Measurements from ENCODE around the gene UNC13D.
"Not testable (repeated sequence)": the region's sequence is repeated elsewhere in the genome, so short reads cannot be mapped to it uniquely, and the experiment has no call there.

UNC13D gene

DNA sequence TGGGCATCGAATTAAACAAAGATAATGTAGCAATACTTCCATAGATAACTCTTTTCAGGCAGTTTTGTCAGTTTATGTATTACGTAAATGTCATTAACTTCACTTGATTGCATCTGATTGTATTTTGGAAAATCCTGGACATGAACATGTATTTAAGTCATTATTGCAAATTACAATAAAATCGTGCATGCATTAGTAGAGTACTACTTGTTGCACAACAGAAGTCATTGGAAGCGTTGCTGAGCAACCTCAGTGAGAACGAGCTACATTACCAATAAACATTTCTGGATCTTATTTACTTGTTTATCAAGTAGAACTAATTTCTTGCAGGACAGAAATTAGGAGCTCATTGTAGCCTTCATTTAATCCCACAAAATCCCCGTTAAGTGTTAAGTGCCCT is 53.0 kb downstream of the UNC13D start:
- FAIRE-seq: no peak

- FAIRE-seq: no peak
Measured at GRCh38 chr17:75785016-75785890, 59.0 kb downstream of the UNC13D start.

DNA sequence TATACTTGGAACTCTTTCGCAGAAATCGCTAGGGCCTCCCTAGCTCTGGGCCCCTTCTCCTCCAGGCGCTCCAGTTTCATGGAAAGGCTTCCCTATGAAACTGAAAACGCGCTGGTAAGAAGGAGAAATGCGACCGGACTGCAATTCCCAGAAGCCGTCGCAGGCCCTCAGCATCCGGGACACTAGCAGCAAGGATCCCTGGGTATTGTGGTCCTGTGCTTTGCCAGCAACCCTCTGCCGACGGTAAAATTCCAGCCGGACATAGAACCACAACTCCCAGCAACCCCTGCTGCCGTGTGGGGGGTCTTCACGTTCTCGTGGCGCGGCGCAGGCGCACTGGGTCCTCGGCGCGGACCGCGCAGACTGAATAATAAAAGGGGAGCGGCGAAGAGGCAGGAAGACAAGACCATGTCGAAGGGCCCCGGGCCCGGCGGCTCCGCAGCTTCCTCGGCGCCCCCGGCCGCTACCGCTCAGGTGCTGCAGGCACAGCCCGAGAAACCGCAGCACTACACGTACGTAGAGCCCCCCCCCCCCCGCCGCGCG is 59.7 kb downstream of the UNC13D start, which contains the start of gene UNK:
Gene UNK (plus strand): TSS at position 334 of the 543 bp plus-strand sequence. CDS start 75 bp downstream, at position 409.
- peak; percentile 92 for FAIRE-seq

DNA sequence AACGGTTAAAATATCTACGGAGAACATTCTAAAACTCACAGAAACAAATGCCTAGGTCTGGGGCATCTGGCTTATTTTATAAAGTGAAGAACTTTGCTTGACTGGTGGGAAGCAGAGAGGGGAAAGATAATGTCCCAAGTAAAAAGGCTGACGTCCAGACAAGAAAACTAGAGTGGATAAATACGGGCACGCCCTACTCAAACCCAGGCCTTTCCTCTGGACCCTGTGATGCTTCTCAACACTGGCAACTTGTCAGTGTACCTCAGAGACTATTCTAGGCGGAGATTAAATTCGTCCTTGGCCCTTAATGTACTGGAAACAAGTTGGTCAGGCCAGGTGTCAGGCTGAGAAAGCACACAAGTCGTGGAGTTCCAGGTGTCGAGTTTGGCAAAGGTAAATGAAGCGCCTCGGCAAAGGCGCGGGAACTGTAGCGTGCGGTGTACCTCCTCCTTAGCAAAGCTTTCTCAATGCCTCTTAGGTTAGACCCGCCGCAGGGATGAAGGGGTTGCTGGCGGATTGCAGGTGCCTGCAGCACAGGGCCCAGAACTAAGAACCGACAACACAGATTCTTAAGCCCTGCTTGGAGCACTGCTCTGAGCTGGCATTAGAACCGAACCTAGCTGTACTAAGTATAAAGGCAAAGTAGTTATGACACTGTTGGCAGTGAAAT is 60.3 kb downstream of the UNC13D start:
- FAIRE-seq: no peak

GRCh38 chr17:75783069-75783783 is 61.0 kb downstream of the UNC13D start:
- peak; percentile 84 for FAIRE-seq

- no peak for FAIRE-seq
Measured at GRCh38 chr17:75779987-75780889, 64.0 kb downstream of the UNC13D start.

DNA sequence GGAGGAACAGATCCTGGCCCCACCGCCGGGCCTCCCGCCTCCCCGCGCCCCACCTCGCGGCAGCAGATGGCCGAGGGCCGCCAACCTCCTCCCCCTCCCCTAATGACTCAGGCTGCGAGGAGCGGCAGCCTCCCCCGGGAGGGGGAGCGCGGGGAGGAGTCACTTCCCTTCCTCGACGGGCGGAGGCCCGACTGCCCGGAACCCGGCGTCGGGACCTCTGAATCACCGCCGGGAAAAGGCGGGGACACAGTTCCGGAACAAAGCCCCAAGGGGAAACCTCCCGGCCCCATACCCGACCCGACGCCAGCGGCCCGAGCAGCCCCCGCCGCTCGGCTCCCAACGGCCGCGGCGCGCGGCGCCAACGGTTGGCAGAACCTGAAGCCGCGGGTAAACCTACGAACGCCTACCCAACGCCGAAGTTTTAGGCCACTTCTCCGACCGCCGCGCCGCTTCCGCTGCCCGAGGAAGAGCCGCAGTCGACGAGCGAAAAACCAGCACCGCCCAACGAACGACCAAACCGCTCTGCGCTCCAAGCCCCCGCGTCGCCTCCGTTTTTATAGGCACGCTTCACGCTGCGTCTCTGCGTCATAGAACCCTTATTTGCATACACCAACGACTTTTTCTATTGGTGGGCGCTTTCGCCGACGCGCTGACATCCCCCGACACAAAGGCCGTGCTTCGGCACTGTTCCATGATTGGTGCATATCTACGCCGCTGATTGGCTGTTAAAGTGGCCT is 64.8 kb downstream of the UNC13D start:
- FAIRE-seq: peak; percentile 99

GRCh38 chr17:75778861-75779249 is 65.3 kb downstream of the UNC13D start:
- no peak for FAIRE-seq

DNA sequence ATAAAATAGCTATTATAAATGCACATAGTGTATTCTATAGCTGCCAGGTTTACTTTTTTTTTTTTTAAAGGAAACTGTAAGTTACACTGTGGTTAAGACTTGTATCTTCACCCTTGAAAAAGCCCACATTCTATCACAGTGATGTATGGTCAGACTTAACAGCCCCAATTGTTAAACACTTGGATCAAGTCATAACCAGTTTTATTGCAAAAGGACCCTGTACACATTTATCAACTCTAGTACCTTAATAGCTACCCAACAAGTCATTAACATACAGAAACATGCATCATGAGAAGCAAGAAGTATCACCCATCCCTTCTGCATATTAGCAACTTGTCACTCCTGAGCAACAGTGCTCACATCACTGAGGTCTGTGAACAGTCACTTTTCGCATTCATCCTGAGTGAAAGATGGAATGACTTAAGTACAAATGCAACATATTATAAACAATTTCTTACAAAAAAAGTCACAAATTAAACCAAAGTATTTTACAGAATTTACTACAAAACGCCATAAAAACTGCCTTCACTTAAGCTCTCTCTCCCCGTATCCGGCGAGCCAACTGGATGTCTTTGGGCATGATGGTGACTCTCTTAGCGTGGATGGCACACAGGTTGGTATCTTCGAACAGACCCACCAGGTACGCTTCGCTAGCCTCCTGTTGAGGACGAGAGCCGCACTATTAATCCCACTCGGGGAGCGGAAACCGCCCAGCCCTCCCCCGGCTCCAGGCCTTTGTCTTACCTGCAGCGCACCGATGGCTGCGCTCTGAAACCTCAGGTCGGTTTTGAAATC is 65.9 kb downstream of the UNC13D start:
- FAIRE-seq: not testable (repeated sequence)

- FAIRE-seq: no peak
Measured at GRCh38 chr17:75777296-75777922, 66.8 kb downstream of the UNC13D start.
